ENCODE results near the gene ARHGAP19.

GRCh38 chr10:97228130-97228774 lies 64.2 kb downstream of the ARHGAP19 start:
- no peak for TF ChIP-seq POLR2A (IDR thresholded peaks at IDR 0.05)
- no peak for TF ChIP-seq POLR2AphosphoS5 (IDR thresholded peaks at IDR 0.05)
- no peak for TF ChIP-seq CTCF (IDR thresholded peaks at IDR 0.05)
